GM12875 (cell line): ENCODE data around the gene RADX.

Source experiments
- H3K4me3 ChIP-seq: one replicate; pipeline ENCODE4 v1.5.1; 2011; ENCODE audit warnings: low read depth, low read length, control low read depth
- TF ChIP-seq, protein P1 (sequence below): IDR thresholded peaks from 2 replicates; pipeline ENCODE4 v1.5.1; 2011; ENCODE audit warnings: low read depth, mild to moderate bottlenecking, control low read depth, inconsistent platforms, low read length, moderate library complexity, borderline replicate concordance; ENCODE audit not compliant: insufficient read depth

RADX gene

DNA sequence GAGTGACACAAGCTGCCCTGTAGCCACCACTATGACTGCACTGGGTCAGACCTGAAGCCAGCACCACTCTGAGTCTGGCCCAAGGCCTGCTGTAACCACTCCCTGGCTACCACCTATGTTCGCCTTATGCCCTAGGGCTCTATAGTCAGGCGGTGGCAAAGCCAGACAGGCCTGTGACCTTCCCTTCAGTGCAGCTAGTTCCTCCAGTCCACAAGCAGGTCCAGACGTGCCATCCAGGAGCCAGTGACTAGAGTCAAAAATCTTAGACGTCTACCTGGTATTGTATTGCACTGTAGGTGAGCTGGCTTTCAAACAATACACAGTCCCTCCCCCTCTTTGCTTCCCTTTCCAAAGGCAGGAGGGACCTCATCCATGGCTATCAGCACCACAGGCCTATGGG is 60.7 kb downstream of the RADX start:
- TF ChIP-seq, protein P1, sequence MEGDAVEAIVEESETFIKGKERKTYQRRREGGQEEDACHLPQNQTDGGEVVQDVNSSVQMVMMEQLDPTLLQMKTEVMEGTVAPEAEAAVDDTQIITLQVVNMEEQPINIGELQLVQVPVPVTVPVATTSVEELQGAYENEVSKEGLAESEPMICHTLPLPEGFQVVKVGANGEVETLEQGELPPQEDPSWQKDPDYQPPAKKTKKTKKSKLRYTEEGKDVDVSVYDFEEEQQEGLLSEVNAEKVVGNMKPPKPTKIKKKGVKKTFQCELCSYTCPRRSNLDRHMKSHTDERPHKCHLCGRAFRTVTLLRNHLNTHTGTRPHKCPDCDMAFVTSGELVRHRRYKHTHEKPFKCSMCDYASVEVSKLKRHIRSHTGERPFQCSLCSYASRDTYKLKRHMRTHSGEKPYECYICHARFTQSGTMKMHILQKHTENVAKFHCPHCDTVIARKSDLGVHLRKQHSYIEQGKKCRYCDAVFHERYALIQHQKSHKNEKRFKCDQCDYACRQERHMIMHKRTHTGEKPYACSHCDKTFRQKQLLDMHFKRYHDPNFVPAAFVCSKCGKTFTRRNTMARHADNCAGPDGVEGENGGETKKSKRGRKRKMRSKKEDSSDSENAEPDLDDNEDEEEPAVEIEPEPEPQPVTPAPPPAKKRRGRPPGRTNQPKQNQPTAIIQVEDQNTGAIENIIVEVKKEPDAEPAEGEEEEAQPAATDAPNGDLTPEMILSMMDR = no peak
- no peak overlapping the region for H3K4me3 ChIP-seq

DNA sequence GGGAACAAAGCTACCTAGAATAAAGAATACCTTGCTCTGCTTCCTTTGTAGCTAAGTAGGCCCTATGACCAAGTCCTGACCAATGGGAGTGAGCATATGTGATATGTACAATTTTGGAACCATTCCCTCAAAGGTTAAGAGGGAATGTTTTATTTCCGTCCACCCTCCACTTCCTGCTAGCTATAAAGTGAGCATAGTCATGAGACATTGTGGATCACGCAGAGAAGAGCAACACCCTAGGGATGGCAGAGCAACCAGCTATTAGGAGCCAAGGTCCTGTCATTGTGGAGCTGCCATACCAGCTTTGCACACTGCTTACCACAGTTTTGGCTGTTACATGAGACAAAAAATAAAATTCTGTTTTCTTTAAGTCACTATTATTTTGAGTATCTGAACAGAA is 68.9 kb downstream of the RADX start:
- H3K4me3 ChIP-seq = no peak overlapping the region
- TF ChIP-seq, protein P1 = no peak

DNA sequence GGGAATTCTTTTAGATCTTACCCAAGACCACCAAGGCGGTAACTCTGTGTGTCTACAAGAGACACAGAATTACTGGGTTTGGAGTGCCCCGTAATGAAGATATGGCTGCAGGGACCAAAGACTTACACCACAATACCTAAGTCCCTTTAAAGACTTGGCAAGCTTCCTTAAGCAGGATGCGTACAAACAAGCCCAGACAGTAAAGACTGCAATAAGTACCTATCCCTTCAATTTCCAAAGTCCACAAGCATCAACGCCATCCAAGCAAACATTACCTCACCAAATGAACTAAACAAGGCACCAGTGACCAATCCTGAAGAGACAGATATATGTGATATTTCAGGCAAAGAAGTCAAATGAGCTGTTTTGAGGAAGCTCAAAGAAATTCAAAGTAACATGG is 72.4 kb downstream of the RADX start:
- TF ChIP-seq, protein P1 = no peak
- no peak overlapping the region for H3K4me3 ChIP-seq

DNA sequence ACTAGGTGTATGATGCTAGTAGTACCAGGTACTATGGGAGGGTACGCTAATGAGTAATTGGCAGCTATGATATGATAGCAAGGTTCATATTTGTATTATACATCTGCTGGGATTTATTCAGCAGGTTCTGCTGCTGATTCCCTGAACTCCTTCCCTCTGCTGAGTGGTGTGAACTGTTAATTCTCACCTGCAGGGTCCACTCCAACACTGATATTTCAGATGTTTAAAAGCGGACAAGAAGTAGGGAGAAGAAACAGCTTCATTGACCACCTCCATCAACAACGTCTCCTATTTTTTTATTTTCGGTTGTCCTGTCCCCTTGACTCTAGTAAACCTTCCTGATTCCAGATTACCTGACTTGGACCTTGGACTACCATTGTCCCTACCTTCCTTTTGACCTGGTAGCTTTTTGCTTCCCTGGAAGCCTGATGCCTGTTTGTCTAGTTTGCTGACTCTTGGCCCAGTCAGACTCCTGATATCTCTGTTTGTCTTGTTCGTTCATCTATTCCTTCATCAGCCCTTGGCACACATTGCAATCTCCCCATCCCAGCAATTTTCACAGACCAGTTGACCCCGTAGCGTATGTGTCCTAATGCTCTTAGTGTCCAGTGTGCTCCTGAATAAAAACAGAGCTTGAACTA is 80.8 kb downstream of the RADX start:
- no peak overlapping the region for H3K4me3 ChIP-seq
- TF ChIP-seq, protein P1 = no peak

DNA sequence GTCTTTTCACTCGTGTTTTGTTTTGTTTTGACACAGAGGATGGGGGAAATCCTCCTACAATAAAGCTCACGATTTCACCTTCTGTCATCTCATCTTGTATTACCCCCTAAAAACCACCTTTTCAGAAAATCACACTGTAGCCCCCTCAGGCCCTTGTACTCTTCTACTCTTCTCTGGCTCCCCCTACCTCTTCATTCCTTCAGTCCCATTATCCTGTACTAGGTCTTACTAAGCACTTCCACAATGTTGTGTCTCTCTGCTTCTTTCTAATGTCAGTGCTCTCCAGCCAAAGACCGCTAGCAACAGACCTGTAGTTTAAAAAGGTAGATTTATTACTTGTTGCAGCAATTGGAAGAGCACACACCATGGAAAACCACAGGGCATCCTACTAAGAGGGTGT is 84.7 kb downstream of the RADX start:
- TF ChIP-seq, protein P1 = no peak
- no peak overlapping the region for H3K4me3 ChIP-seq

DNA sequence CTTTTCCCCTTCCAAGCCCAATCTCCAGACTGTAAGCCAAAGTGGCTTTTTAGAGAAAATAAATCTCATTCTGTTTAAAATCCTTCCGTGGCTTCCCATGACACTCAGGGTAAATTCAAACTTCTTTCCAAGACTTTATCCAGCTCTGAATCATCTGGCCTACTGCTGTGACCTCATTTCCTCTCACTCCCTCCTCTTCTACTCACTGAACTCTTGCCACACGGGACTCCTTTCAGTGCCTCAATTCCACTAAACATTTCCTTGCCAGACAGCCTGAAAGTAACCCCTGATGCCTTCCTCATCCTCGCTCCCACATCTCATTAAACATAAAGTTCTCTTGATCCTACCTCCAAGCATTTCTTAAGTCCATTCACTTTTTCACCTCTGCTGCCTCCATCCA is 86.9 kb downstream of the RADX start:
- TF ChIP-seq, protein P1 = no peak
- no peak overlapping the region for H3K4me3 ChIP-seq

DNA sequence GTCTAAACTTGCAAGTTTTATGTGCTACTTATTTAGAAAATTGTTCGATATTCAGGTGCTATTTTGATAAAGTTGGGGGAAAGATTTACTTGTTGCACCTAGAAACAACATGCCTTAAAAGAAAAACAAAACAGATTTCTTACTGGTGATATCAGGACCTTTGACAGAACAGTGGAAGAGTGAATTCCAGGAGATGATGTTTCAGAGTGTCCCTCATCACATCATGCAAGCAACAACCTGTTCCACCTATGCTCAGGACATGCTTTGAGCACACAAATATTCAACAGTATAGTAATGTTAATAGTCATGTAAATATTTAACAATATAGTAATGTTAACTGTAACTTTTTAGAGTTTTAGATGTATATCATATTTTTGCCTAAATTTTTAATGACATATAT is 90.9 kb downstream of the RADX start:
- TF ChIP-seq, protein P1 = no peak
- H3K4me3 ChIP-seq = no peak overlapping the region
